ENCODE data around the gene NIPAL1. TPM values are rescaled to one million over a fixed set of nuclear protein-coding genes. Genes with fewer than 3 reads are reported as not detected.
A peak's percentile ranks its signal among the peaks of the same experiment; 100 is the strongest.

Gene NIPAL1
- total and polyA plus RNA-seq, 4 donors, result 0.53 to 4.9 (median 1.4) TPM

- ATAC-seq (ENCODE audit: insufficient read depth, low FRiP score) (no peak), DNase-seq (peak; percentile 30 to 80 (median 65))
- H3K27ac ChIP-seq (ENCODE audit: low read depth in 1 of 2, low read length in 1 of 2), result peak overlapping the region in 1 of 2 donors; percentile 12
- no peak overlapping the region for H3K9ac ChIP-seq (ENCODE audit: insufficient read depth in 1 of 2, low read length in 2 of 2)
- H3K4me3 ChIP-seq, result no peak overlapping the region
- 67 to 87% methylated on average over 12 of the region's 12 CpGs for WGBS, 2 donors
- H3K4me1 ChIP-seq (ENCODE audit: control insufficient read depth in 5 of 5, insufficient read depth in 5 of 5, low read length in 5 of 5), result peaks cover 0 to 9% (median 0%) of the 10 kb centered on the region in 5 donors
- H3K27me3 ChIP-seq (ENCODE audit: control insufficient read depth in 3 of 3, insufficient read depth in 3 of 3, low read length in 2 of 3), result no peaks in the 10 kb centered on the region
- TF ChIP-seq, protein P1, sequence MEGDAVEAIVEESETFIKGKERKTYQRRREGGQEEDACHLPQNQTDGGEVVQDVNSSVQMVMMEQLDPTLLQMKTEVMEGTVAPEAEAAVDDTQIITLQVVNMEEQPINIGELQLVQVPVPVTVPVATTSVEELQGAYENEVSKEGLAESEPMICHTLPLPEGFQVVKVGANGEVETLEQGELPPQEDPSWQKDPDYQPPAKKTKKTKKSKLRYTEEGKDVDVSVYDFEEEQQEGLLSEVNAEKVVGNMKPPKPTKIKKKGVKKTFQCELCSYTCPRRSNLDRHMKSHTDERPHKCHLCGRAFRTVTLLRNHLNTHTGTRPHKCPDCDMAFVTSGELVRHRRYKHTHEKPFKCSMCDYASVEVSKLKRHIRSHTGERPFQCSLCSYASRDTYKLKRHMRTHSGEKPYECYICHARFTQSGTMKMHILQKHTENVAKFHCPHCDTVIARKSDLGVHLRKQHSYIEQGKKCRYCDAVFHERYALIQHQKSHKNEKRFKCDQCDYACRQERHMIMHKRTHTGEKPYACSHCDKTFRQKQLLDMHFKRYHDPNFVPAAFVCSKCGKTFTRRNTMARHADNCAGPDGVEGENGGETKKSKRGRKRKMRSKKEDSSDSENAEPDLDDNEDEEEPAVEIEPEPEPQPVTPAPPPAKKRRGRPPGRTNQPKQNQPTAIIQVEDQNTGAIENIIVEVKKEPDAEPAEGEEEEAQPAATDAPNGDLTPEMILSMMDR (IDR thresholded peaks at IDR 0.05; ENCODE audit: control extremely low read depth, extremely low read depth), result no peak
- no peaks in the 10 kb centered on the region for H3K36me3 ChIP-seq (ENCODE audit: control insufficient read depth in 4 of 4, insufficient read depth in 4 of 4, low read length in 4 of 4)
- H3K9me3 ChIP-seq (ENCODE audit: control insufficient read depth in 4 of 4, insufficient read depth in 3 of 4, low read length in 3 of 4), result peaks cover 0 to 2% (median 0%) of the 10 kb centered on the region in 4 donors
These were observed 15.4 kb downstream of the NIPAL1 start for GRCh38 chr4:48031802-48032525.

DNA sequence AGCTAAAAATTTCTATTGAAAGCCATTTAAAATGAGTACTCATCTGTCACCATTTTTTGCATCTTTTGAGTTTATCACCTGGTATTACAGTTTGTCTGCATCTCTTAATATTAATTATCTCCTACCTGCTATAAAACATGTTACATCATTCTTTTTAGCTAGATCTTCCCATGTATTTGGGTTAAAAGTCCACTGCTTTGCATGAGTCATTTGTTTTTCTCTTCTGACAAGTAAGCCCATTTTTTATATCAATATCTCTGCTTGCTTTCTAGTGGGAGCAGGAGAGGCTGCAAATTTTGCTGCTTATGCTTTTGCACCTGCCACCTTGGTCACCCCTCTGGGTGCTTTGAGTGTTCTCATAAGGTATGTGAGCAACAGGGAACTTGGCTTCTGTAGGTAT, 16.1 kb downstream of the NIPAL1 start:
- Histone ChIP-seq H3K4me3 (no peak overlapping the region), H3K36me3 (ENCODE audit: control insufficient read depth in 4 of 4, insufficient read depth in 4 of 4, low read length in 4 of 4) (no peaks in the 10 kb centered on the region), H3K27ac (ENCODE audit: low read depth in 1 of 2, low read length in 1 of 2) (no peak overlapping the region), H3K4me1 (ENCODE audit: control insufficient read depth in 5 of 5, insufficient read depth in 5 of 5, low read length in 5 of 5) (peaks cover 0 to 9% (median 0%) of the 10 kb centered on the region in 5 donors), H3K9me3 (ENCODE audit: control insufficient read depth in 4 of 4, insufficient read depth in 3 of 4, low read length in 3 of 4) (peaks cover 0 to 2% (median 0%) of the 10 kb centered on the region in 4 donors), H3K27me3 (ENCODE audit: control insufficient read depth in 3 of 3, insufficient read depth in 3 of 3, low read length in 2 of 3) (no peaks in the 10 kb centered on the region), H3K9ac (ENCODE audit: insufficient read depth in 1 of 2, low read length in 2 of 2) (no peak overlapping the region)
- TF ChIP-seq, protein P1 (IDR thresholded peaks at IDR 0.05; ENCODE audit: control extremely low read depth, extremely low read depth), result no peak
- DNase-seq (no peak), ATAC-seq (ENCODE audit: insufficient read depth, low FRiP score) (no peak)

- peaks cover 0 to 9% (median 0%) of the 10 kb centered on the region in 5 donors for H3K4me1 ChIP-seq (ENCODE audit: control insufficient read depth in 5 of 5, insufficient read depth in 5 of 5, low read length in 5 of 5)
- ATAC-seq (ENCODE audit: insufficient read depth, low FRiP score) (no peak), DNase-seq (no peak)
- H3K4me3 ChIP-seq, result no peak overlapping the region
- no peak overlapping the region for H3K27ac ChIP-seq (ENCODE audit: low read depth in 1 of 2, low read length in 1 of 2)
- no peaks in the 10 kb centered on the region for H3K9me3 ChIP-seq (ENCODE audit: control insufficient read depth in 4 of 4, insufficient read depth in 3 of 4, low read length in 3 of 4)
- H3K36me3 ChIP-seq (ENCODE audit: control insufficient read depth in 4 of 4, insufficient read depth in 4 of 4, low read length in 4 of 4), result no peaks in the 10 kb centered on the region
- H3K27me3 ChIP-seq (ENCODE audit: control insufficient read depth in 3 of 3, insufficient read depth in 3 of 3, low read length in 2 of 3), result no peaks in the 10 kb centered on the region
- TF ChIP-seq, protein P1 (IDR thresholded peaks at IDR 0.05; ENCODE audit: control extremely low read depth, extremely low read depth), result no peak
- no peak overlapping the region for H3K9ac ChIP-seq (ENCODE audit: insufficient read depth in 1 of 2, low read length in 2 of 2)
These were observed 16.8 kb downstream of the NIPAL1 start for GRCh38 chr4:48033412-48033811.

Data from lung (tissue), 12 donors.